Ishikawa (cell line): ENCODE measurements around the gene RNASE11.

Experiments used
- CEBPB ChIP-seq: IDR thresholded peaks from 2 replicates; pipeline ENCODE4 v1.6.1; 2012
- CREB1 ChIP-seq: IDR thresholded peaks from 2 replicates; pipeline ENCODE4 v1.6.1; 2012; ENCODE audit warnings: low read depth
- EGR1 ChIP-seq: IDR thresholded peaks from 2 replicates; pipeline ENCODE4 v1.6.1; 2012
- EP300 ChIP-seq: IDR thresholded peaks from 2 replicates; pipeline ENCODE4 v1.6.1; 2012; ENCODE audit warnings: borderline replicate concordance
- FOXM1 ChIP-seq: IDR thresholded peaks from 2 replicates; pipeline ENCODE4 v1.6.1; 2012; ENCODE audit warnings: low read depth, borderline replicate concordance
- NFIC ChIP-seq: IDR thresholded peaks from 2 replicates; pipeline ENCODE4 v1.6.1; 2012
- RAD21 ChIP-seq: IDR thresholded peaks from 2 replicates; pipeline ENCODE4 v1.6.1; 2012; ENCODE audit warnings: low read depth
- REST ChIP-seq: IDR thresholded peaks from 2 replicates; pipeline ENCODE4 v1.6.1; 2012; ENCODE audit warnings: low read depth, mild to moderate bottlenecking
- TAF1 ChIP-seq: IDR thresholded peaks from 2 replicates; pipeline ENCODE4 v1.6.1; 2012; ENCODE audit warnings: low read depth, mild to moderate bottlenecking
- TCF12 ChIP-seq: IDR thresholded peaks from 2 replicates; pipeline ENCODE4 v1.6.1; 2012; ENCODE audit warnings: low read depth
- TEAD4 ChIP-seq: IDR thresholded peaks from 2 replicates; pipeline ENCODE4 v1.6.1; 2012
- YY1 ChIP-seq: IDR thresholded peaks from 2 replicates; pipeline ENCODE4 v1.6.1; 2012; ENCODE audit warnings: low read depth
- ZBTB7A ChIP-seq: IDR thresholded peaks from 2 replicates; pipeline ENCODE4 v1.6.1; 2012; ENCODE audit warnings: low read depth
- TF ChIP-seq, protein P1 (sequence below): IDR thresholded peaks from 2 replicates; pipeline ENCODE4 v1.6.1; 2012
- TF ChIP-seq, protein P2 (sequence below): IDR thresholded peaks from 2 replicates; pipeline ENCODE4 v1.6.1; 2012

The RNASE11 gene

GRCh38 chr14:20556500-20557211 lies 31.1 kb downstream of the RNASE11 start:
- no peak for TF ChIP-seq EGR1
- no peak for TF ChIP-seq ZBTB7A
- TF ChIP-seq, protein P1, sequence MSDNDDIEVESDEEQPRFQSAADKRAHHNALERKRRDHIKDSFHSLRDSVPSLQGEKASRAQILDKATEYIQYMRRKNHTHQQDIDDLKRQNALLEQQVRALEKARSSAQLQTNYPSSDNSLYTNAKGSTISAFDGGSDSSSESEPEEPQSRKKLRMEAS, result no peak
- no peak for TF ChIP-seq CEBPB
- TF ChIP-seq NFIC, result no peak

- TF ChIP-seq YY1, result no peak
- TF ChIP-seq CREB1, result no peak
- no peak for TF ChIP-seq NFIC
- TF ChIP-seq, protein P2, sequence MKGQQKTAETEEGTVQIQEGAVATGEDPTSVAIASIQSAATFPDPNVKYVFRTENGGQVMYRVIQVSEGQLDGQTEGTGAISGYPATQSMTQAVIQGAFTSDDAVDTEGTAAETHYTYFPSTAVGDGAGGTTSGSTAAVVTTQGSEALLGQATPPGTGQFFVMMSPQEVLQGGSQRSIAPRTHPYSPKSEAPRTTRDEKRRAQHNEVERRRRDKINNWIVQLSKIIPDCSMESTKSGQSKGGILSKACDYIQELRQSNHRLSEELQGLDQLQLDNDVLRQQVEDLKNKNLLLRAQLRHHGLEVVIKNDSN, result no peak
- no peak for TF ChIP-seq EGR1
- TF ChIP-seq EP300, result no peak
- no peak for TF ChIP-seq TCF12
- no peak for TF ChIP-seq RAD21
- TF ChIP-seq ZBTB7A, result no peak
- TF ChIP-seq FOXM1, result no peak
- no peak for TF ChIP-seq CEBPB
- no peak for TF ChIP-seq TEAD4
- TF ChIP-seq REST, result no peak
- TF ChIP-seq, protein P1, result no peak
These were observed 32.0 kb downstream of the RNASE11 start for GRCh38 chr14:20555845-20556244.

DNA sequence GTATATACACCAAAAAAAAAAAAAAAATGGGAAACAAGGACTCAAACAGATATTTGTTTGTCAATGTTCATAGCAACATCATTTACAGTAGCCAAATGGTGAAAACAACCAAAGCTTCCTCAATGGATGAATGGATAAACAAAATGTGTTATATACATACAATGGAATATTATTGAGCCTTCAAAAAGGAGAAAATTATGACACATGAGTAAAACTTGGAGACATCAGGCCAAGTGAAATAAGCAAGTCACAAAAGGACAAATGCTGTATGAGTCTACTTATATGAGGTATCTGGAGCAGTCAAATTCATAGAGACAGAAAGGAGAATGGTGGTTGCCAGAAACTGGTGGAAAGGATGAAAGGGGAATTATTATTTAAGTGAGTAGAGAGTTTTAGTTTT lies 34.8 kb downstream of the RNASE11 start:
- TF ChIP-seq ZBTB7A, result no peak
- no peak for TF ChIP-seq TCF12
- no peak for TF ChIP-seq EP300
- no peak for TF ChIP-seq YY1
- no peak for TF ChIP-seq CEBPB
- no peak for TF ChIP-seq REST
- TF ChIP-seq, protein P2, result no peak
- TF ChIP-seq NFIC, result no peak
- no peak for TF ChIP-seq EGR1
- TF ChIP-seq RAD21, result no peak
- TF ChIP-seq FOXM1, result no peak
- TF ChIP-seq TEAD4, result no peak
- TF ChIP-seq, protein P1, result no peak
- no peak for TF ChIP-seq CREB1
- no peak for TF ChIP-seq TAF1

GRCh38 chr14:20551606-20552005 lies 36.2 kb downstream of the RNASE11 start:
- TF ChIP-seq FOXM1 (no peak), ZBTB7A (no peak), NFIC (no peak), TCF12 (no peak), CREB1 (no peak), EP300 (no peak), RAD21 (no peak), CEBPB (no peak), EGR1 (no peak), TAF1 (no peak), YY1 (no peak), REST (no peak), TEAD4 (no peak)
- TF ChIP-seq, protein P2, result no peak
- TF ChIP-seq, protein P1, result no peak
